H9 (cell line): ENCODE measurements around the gene COMMD9. TPM values are rescaled to one million over a fixed set of nuclear protein-coding genes. Genes with fewer than 3 reads are reported as not detected.

Source experiments
- DNase-seq: peaks from one replicate; pipeline ENCODE4 v3.0.0-alpha.2; 2017
- H2AFZ ChIP-seq: one replicate; pipeline ENCODE4 v1.6.1; 2013; ENCODE audit warnings: mild to moderate bottlenecking, low read length, control low read depth, moderate library complexity
- H2AK5ac ChIP-seq: 2 replicates; pipeline ENCODE4 v1.6.1; 2013; ENCODE audit warnings: low read length, control low read depth, mixed read lengths; ENCODE audit not compliant: insufficient read length
- H2BK120ac ChIP-seq: one replicate; pipeline ENCODE4 v1.6.1; 2013; ENCODE audit warnings: low read depth, mild to moderate bottlenecking, low read length, control low read depth, inconsistent platforms; ENCODE audit not compliant: poor library complexity, severe bottlenecking
- H2BK12ac ChIP-seq: 2 replicates; pipeline ENCODE4 v1.6.1; 2013; ENCODE audit warnings: low read length, control low read depth, mixed read lengths, low read depth; ENCODE audit not compliant: insufficient read length
- H2BK15ac ChIP-seq: 2 replicates; pipeline ENCODE4 v1.6.1; 2013; ENCODE audit warnings: low read depth, low read length, control low read depth
- H2BK20ac ChIP-seq: one replicate; pipeline ENCODE4 v1.6.1; 2013; ENCODE audit warnings: low read depth, mild to moderate bottlenecking, low read length, control low read depth, inconsistent platforms; ENCODE audit not compliant: poor library complexity, severe bottlenecking
- H2BK5ac ChIP-seq: 2 replicates; pipeline ENCODE4 v1.6.1; 2013; ENCODE audit warnings: low read length, control low read depth, mixed read lengths; ENCODE audit not compliant: insufficient read length
- H3K14ac ChIP-seq: 2 replicates; pipeline ENCODE4 v1.6.1; 2013; ENCODE audit warnings: low read length, control low read depth; ENCODE audit not compliant: insufficient read depth
- H3K18ac ChIP-seq: 2 replicates; pipeline ENCODE4 v1.6.1; 2013; ENCODE audit warnings: low read depth, mild to moderate bottlenecking, mixed read lengths, low read length, control low read depth; ENCODE audit not compliant: insufficient read length
- H3K23ac ChIP-seq: 2 replicates; pipeline ENCODE4 v1.6.1; 2013; ENCODE audit warnings: low read length, control low read depth, mixed read lengths, low read depth; ENCODE audit not compliant: insufficient read length
- H3K23me2 ChIP-seq: 2 replicates; pipeline ENCODE4 v1.6.1; 2013; ENCODE audit warnings: low read depth, mild to moderate bottlenecking, mixed read lengths, low read length, control low read depth; ENCODE audit not compliant: insufficient read length, poor library complexity, severe bottlenecking
- H3K27ac ChIP-seq: 2 replicates; pipeline ENCODE4 v1.5.1; 2013; ENCODE audit warnings: low read length, control low read depth, mixed read lengths, low read depth; ENCODE audit not compliant: insufficient read length
- H3K27me3 ChIP-seq: 2 replicates; pipeline ENCODE4 v1.6.1; 2013; ENCODE audit warnings: low read length, control low read depth, inconsistent platforms; ENCODE audit not compliant: insufficient read depth
- H3K4ac ChIP-seq: 2 replicates; pipeline ENCODE4 v1.6.1; 2013; ENCODE audit warnings: low read depth, mild to moderate bottlenecking, control low read depth, inconsistent platforms, low read length, moderate library complexity
- H3K4me1 ChIP-seq: 2 replicates; pipeline ENCODE4 v1.6.1; 2013; ENCODE audit warnings: low read length, control low read depth, inconsistent platforms; ENCODE audit not compliant: insufficient read depth
- H3K4me2 ChIP-seq: 2 replicates; pipeline ENCODE4 v1.6.1; 2013; ENCODE audit warnings: low read length, control low read depth, mixed read lengths; ENCODE audit not compliant: insufficient read length, insufficient read depth
- H3K56ac ChIP-seq: 2 replicates; pipeline ENCODE4 v1.6.1; 2013; ENCODE audit warnings: low read depth, mild to moderate bottlenecking, mixed read lengths, low read length, control low read depth; ENCODE audit not compliant: insufficient read length
- H3K79me1 ChIP-seq: 2 replicates; pipeline ENCODE4 v1.6.1; 2013; ENCODE audit warnings: low read depth, mild to moderate bottlenecking, moderate library complexity, low read length, control low read depth, inconsistent platforms; ENCODE audit not compliant: insufficient read depth, poor library complexity, severe bottlenecking
- H3K79me2 ChIP-seq: 2 replicates; pipeline ENCODE4 v1.6.1; 2013; ENCODE audit warnings: low read length, control low read depth, inconsistent platforms; ENCODE audit not compliant: insufficient read depth
- H3K9ac ChIP-seq: 2 replicates; pipeline ENCODE4 v1.6.1; 2013; ENCODE audit warnings: low read length, control low read depth, mixed read lengths; ENCODE audit not compliant: insufficient read length; ENCODE audit errors: extremely low read depth
- H3K9me3 ChIP-seq: one replicate; pipeline ENCODE4 v1.6.1; 2013; ENCODE audit warnings: low read depth, low read length, inconsistent platforms; ENCODE audit not compliant: control insufficient read depth
- H3T11ph ChIP-seq: one replicate; pipeline ENCODE4 v1.6.1; 2013; ENCODE audit warnings: mild to moderate bottlenecking, low read length, control low read depth, inconsistent platforms
- H4K20me1 ChIP-seq: one replicate; pipeline ENCODE4 v1.6.1; 2013; ENCODE audit not compliant: control insufficient read depth, insufficient read length, insufficient read depth
- H4K5ac ChIP-seq: 2 replicates; pipeline ENCODE4 v1.6.1; 2013; ENCODE audit warnings: low read depth, mild to moderate bottlenecking, mixed read lengths, low read length, control low read depth; ENCODE audit not compliant: insufficient read length
- H4K8ac ChIP-seq: replicated peaks from 2 replicates; pipeline ENCODE4 v1.6.1; 2013; ENCODE audit warnings: low read length, control low read depth, mixed read lengths, low read depth; ENCODE audit not compliant: insufficient read length
- H4K91ac ChIP-seq: 2 replicates; pipeline ENCODE4 v1.6.1; 2013; ENCODE audit warnings: low read depth, mild to moderate bottlenecking, moderate library complexity, mixed read lengths, low read length, control low read depth; ENCODE audit not compliant: insufficient read length
- H3K27ac Mint-ChIP-seq, 3 experiments: 2 replicates in 2 of 3; 3 replicates in 1 of 3; pipeline ENCODE4 v1.8.0; 2020 to 2021; ENCODE audit warnings: mixed read lengths in 3 of 3, mild to moderate bottlenecking in 1 of 3, moderate library complexity in 1 of 3
- H3K27me3 Mint-ChIP-seq: 2 replicates; pipeline ENCODE4 v1.8.0; 2021; ENCODE audit warnings: low read depth, mild to moderate bottlenecking, moderate library complexity, mixed read lengths
- H3K36me3 Mint-ChIP-seq, 3 experiments: 2 replicates in 2 of 3; 3 replicates in 1 of 3; pipeline ENCODE4 v1.8.0; 2020 to 2021; ENCODE audit warnings: low read depth in 3 of 3, mixed read lengths in 3 of 3; ENCODE audit not compliant: insufficient read depth in 1 of 3
- H3K4me1 Mint-ChIP-seq, 2 experiments: 2 replicates each; pipeline ENCODE4 v1.8.0; 2020; ENCODE audit warnings: mixed read lengths in 2 of 2
- H3K4me3 Mint-ChIP-seq, 2 experiments: 2 replicates in 1 of 2; 3 replicates in 1 of 2; pipeline ENCODE4 v1.8.0; 2020 to 2021; ENCODE audit warnings: mild to moderate bottlenecking in 2 of 2, mixed read lengths in 2 of 2, moderate library complexity in 1 of 2
- H3K9me3 Mint-ChIP-seq, 2 experiments: 2 replicates in 1 of 2; 3 replicates in 1 of 2; pipeline ENCODE4 v1.8.0; 2020; ENCODE audit warnings: mild to moderate bottlenecking in 2 of 2, mixed read lengths in 2 of 2, moderate library complexity in 1 of 2
- CTCF ChIP-seq: fragments of 200-600 bp; sonication (generic); conservative IDR thresholded peaks from 3 replicates; pipeline ENCODE4 v1.8.0; 2021; ENCODE audit warnings: antibody characterized with exemption, mild to moderate bottlenecking
- WGBS: extraction: QIAGEN DNeasy Blood & Tissue Kit; methylation state at CpG from one replicate; pipeline ENCODE4 v1.1.7; 2013; ENCODE audit warnings: missing lambda C conversion rate, low lambda C conversion rate, mixed read lengths; ENCODE audit not compliant: insufficient read length; ENCODE audit errors: extremely low coverage; 5-methylcytosine and 5-hydroxymethylcytosine counted together
- total RNA-seq: library from RNA; stranded (reverse); gene quantifications from 2 replicates; pipeline ENCODE4 v1.2.1, GENCODE V29; 2021

The COMMD9 gene
- total RNA-seq, 1 experiment from 2014 or later = 47.0 TPM

- no peak overlapping the region for H3K4ac ChIP-seq
- DNase-seq = no peak
- no peak overlapping the region for H2BK120ac ChIP-seq
- peaks cover 5% of the 10 kb centered on the region for H3K9me3 ChIP-seq
- H3K4me1 ChIP-seq = no peaks in the 10 kb centered on the region
- no peak overlapping the region for H4K5ac ChIP-seq
- H2BK15ac ChIP-seq = no peak overlapping the region
- H3K23me2 ChIP-seq = no peaks in the 10 kb centered on the region
- H3K4me2 ChIP-seq = no peak overlapping the region
- H3T11ph ChIP-seq = no peak overlapping the region
- no peak overlapping the region for H2AK5ac ChIP-seq
- H2BK12ac ChIP-seq = no peak overlapping the region
- H2AFZ ChIP-seq = no peak overlapping the region
- H4K20me1 ChIP-seq = no peaks in the 10 kb centered on the region
- no peak overlapping the region for H3K27ac ChIP-seq
- H2BK5ac ChIP-seq = no peak overlapping the region
- Mint-ChIP-seq H3K4me1 (peaks cover 13 to 22% of the 10 kb centered on the region in 2 experiments), H3K9me3 (no peaks in the 10 kb centered on the region), H3K27ac (no peak overlapping the region), H3K27me3 (peaks cover 25% of the 10 kb centered on the region), H3K4me3 (no peak overlapping the region), H3K36me3 (peaks cover 0 to 4% (median 0%) of the 10 kb centered on the region in 3 experiments; a peak in 3 of 7 replicates)
- H3K56ac ChIP-seq = no peak overlapping the region
- no peak overlapping the region for H3K14ac ChIP-seq
- no peak overlapping the region for H3K23ac ChIP-seq
- no peaks in the 10 kb centered on the region for H3K79me1 ChIP-seq
- no peak overlapping the region for H3K9ac ChIP-seq
- H3K79me2 ChIP-seq = no peaks in the 10 kb centered on the region
- H4K8ac ChIP-seq = no peak overlapping the region
- no peaks in the 10 kb centered on the region; the same call in 1 of the 2 replicates for H3K27me3 ChIP-seq
- no peak for TF ChIP-seq CTCF
- H4K91ac ChIP-seq = no peak overlapping the region
- H2BK20ac ChIP-seq = no peak overlapping the region
- H3K18ac ChIP-seq = no peak overlapping the region
- WGBS = no CpG with 5 or more reads among the region's 1 CpG
Observed at GRCh38 chr11:36254713-36255112, 34.5 kb downstream of the COMMD9 start.
